NCI-H2171 treated with DMSO at 0.1 percent for 48 hours (cell line): ENCODE results near the gene TMEM59.
"Not testable (repeated sequence)": the region's sequence is repeated elsewhere in the genome, so short reads cannot be mapped to it uniquely, and the experiment has no call there.

Experiments
- DNase-seq: peaks from one replicate; lab custom pipeline; 2025; lab: John Stamatoyannopoulos, UW

Gene TMEM59

GRCh38 chr1:54052431-54052933, 522 bp downstream of the TMEM59 start:
- peak; percentile 77 for DNase-seq

- DNase-seq = no peak
Observed at GRCh38 chr1:54051933-54052430, 1.0 kb downstream of the TMEM59 start.

- DNase-seq = not testable (repeated sequence)
Observed at GRCh38 chr1:54050435-54050834, 2.6 kb downstream of the TMEM59 start.

- DNase-seq = no peak
Observed at GRCh38 chr1:54047384-54048305, 5.4 kb downstream of the TMEM59 start.

DNA sequence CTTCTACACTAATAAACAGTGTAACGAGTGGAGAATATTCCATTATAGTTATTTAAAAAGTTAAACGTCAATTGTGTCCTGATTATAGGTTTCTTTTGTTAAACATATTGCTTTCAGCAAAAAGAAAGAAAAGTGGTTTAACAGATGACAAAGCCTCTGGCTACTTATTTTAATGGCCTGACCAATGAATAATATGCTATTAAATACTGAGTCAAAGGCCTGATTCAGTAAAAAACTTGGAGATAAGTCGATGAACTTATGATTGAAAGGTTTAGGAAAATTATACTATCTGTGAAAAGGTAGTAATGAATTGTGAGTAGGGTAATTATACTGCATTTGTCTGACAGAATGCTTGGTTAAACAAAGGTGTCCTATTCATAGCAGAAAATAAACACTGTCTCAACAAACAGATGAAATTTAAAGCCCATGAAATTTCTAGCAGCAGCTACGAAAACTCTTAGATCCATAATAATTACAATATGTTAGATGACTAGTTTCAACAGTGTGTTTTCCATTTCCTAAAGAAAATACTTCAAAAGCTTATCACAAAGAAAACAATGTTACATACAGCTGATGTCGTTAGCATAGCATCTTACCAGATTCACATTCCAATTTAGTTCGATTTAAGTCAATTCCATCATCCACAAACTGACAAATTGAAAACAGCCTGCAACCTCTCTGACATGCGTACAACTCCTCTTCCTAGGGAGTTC, 6.2 kb downstream of the TMEM59 start:
- DNase-seq = no peak

GRCh38 chr1:54045496-54045895, 7.5 kb downstream of the TMEM59 start:
- DNase-seq = no peak

DNA sequence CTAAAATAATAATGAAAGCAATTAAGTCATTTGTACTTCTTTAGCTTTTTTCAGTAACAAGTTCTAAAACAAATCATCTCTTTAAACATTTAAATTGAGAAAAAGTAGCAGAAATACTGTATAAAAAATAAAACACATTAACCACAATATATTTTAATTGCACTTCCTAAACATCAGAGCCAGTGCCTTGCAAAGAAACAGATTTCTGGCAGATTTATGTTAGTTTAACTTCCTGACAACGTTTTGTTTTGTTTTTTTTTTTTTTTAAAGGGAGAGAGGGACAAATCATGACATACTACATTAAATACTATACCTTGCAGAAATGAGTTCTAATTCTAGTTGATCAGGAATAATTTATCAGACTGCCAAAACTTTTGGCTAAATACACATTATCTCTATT, 11.2 kb downstream of the TMEM59 start:
- no peak for DNase-seq

- no peak for DNase-seq
Observed at GRCh38 chr1:54037476-54037875, 15.5 kb downstream of the TMEM59 start.

DNA sequence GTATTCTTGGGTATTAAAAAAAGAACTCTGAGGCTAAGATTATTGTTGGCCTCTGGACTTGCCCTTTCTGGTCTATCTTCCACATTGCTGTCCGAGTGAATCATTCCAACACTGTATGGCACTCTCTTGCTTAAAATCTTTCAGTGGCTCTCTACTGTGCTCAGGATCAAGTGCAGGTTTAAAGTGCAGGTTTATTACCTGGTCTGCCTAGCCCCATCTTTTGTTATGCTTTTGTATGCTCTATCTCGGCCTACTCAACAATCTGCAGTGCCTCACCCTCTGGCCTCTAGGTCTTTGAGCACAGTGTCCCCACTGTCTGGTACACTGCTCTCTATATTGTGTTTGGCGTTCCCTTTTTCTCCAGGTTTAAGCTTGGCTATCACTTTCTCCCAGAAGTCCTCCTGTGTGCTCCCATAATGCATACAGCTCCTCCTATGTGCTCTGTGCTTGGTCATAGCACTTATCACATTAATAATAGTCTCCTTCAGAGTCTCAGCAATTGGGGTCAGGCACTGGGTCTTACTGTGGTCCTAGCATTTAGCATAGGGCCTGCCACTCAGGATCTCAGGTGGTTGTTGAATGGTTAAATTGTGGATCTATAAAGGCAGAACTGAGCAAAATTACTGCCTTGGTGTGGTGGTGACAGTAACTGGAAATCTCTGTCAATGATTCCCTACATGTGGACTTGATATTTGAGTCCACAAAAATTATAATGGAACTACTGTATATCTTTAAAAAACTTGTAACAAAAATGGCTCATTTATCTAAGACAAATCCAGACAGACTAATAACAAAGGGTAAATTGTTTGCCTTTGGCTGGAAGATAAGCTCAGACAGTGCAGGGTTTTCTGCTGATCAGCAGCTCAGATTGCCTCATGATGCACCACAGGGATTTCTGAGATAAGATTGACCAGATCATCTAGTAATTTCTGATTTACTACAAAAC, 24.4 kb downstream of the TMEM59 start:
- DNase-seq = no peak

DNA sequence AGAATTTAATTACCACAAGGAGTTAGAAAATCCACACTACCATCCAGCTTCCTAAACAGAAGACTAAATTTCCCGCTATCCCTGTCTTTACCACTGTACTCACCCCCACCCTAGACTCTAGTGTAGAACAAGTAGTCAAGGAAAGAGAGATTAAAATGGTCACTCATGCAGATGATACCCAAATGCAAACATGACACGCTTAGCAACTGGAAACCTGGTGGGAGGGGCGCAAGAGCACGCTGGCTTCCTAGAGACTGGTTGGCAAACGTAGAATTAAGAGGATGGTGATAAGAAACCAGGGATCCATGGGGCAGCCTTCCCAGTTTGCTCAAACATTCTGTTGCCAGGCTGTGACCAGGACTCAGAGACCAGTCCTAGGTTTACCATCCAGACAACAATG, 25.2 kb downstream of the TMEM59 start:
- peak; percentile 59 for DNase-seq

DNA sequence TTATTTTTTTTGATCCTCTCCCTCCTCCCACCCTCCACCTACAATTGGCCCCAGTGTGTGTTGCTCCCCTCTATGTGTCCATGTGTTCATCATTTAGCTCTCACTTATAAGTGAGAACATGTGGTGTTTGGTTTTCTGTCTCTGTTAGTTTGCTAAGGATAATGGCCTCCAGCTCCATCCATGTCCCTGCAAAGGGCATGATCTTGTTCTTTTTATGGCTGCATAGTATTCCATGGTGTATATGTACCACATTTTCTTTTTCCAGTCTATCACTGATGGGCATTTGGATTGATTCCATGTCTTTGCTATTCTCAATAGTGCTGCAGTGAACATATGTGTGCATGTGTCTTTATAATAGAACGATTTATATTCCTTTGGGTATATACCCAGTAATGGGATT, 28.2 kb downstream of the TMEM59 start:
- DNase-seq = not testable (repeated sequence)

DNA sequence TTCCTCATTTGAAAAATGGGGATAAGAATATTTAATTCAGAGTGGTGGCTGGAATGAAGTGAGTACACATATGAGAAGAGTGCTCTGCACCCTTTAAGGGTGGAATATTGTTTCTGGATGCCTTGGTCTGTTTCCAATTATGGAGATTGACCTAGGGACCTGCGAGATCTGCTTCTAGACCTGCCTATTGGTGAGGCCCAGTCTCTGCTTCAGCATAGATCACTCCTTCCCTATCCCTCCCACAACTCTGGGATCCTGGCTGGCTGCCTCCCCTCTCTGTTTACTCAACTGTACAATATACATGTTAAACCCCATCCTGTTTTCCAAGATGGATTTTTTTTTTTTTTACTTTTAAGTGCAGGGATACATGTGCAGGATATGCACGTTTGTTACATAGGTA, 28.6 kb downstream of the TMEM59 start:
- DNase-seq = no peak

DNA sequence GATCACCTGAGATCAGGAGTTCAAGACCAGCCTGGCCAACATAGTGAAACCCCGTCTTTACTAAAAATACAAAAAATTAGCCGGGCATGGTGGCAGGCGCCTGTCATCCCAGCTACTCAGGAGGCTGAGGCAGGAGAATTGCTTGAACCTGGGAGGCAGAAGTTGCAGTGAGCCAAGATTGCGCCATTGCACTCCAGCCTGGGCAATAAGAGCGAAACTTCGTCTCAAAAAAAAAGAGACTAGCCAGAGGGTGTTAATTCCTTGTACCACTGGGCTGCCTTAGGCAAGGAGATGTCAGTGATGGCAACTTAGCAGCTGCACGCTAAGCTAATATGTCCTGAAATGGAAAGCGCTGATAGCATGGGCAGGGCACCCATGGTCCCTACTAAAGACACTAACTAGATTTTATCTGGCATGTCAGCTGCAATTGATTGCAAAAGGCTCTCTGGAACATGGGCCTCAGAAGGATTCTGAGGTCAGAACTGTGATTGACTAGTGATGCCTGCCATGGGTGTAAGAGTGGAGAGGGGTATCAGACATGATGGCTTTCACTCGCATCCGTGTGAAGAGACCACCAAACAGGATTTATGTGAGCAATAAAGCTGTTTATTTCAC, 33.3 kb downstream of the TMEM59 start:
- not testable (repeated sequence) for DNase-seq

DNA sequence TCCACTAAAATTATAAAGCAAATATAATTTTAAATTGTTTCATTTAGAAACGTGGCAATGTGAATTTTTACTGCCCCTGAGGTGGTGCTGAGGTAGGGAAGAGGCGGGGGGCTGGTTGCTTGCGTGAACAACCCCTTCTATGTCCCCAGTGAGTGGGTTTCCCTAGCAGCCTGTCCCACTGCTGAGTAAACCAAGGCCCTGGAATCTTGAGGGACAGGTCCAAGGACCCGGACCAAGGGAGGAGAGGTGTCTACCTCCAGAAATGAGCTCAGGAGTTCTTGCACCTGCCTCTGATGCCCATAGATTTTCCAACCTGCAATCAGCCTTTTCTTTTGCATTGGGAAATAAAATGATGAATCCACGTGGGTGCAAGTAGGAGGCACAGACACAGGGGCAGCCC, 34.4 kb downstream of the TMEM59 start:
- no peak for DNase-seq

DNA sequence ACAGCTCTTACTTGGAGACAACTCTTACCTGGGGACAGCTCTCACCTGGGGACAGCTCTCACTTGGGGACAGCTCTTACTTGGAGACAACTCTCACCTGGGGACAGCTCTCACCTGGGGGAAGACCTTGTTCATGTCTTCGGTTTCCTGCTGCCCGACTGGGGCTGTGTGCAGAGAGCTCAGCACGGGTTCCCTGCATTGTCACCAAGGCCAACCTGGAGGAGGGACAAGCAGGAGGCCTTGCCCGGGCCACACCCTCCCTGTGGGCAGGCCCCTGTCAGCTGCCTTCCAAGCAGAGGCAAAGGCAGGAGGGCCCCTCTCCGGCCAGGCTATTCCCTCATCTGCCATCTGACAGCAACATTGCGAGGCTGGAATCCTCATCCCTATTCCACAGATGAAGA, 35.0 kb downstream of the TMEM59 start, which contains the start of gene LDLRAD1:
Gene LDLRAD1 (minus strand): TSS at position 208 of the 400 bp plus-strand sequence. CDS start 74 bp downstream, at position 134.
- DNase-seq = no peak

DNA sequence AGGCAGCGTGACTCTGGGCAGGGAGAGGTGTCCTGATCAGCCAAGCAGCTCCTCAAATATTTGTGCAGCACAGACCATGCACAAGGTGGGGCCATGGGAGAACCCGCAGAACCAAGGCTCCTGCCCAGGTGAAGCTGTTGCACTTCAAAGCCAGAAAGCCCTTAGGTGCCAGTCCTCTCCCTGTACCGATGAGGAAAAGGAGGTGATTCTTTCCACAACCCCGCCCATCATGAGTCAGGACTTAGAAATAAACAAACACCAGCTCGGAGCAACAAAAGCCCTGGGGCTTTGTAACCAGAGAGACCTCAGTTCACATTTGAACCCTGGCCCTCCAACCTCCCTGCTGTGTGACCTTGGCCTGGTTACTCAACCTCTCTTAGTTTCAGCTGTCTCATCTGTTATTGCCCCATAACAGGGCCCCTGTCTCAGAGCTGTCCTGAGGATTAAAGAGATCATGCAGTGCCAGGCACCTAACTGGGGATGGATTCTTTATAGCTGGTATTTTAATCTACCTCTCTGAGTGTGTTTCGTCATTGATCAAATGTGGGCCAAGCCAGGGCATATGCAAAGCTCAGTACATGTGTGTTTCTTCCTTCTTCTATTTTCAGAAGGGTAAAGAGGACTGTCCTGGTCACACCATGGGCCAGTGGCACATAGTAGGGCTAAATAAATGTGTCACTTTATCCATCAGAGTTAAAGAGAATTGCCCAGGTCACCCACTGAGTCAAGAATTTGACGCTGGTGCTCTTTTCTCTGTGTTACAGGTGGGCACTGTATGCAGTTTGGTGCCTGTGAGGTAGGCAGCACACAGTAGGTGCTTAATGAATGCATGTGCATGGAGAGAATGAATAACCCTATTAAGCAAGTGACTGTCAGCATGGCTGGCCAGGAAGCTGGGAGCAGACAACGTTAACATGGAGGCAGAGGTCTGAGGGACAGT, 36.4 kb downstream of the TMEM59 start:
- DNase-seq = no peak

DNA sequence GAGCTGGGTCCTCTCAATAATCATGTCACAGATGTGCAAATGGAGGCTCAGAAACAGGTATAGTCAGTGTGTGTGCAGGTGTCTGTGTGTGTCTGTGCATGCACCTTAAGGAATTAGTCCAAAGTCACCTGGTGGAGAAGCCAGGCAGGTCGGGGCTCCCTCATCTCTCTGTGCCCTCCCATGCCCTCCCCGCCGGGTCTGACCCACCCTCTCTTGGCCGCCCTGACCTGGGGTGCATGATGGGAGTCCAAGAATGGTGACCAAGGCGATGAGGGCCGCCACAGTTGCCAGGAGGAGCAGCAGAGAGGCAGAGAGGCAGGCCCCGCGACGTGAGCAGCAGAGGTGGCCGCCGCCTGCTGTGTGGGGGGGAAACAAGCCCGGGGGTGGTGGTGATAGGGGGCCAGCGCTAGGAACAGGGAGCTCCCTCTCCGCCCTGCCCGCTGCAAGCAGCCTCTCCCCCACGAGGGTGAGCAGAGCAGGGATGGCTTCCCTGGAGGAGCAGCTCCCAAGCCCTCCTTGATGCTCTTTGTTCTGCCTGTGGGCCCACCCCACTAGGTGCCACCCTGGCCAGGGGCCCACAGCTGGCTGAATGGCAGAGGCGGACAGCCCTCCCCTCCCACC, 38.9 kb downstream of the TMEM59 start:
- no peak for DNase-seq

GRCh38 chr1:54013393-54014008, 39.5 kb downstream of the TMEM59 start:
- no peak for DNase-seq

DNA sequence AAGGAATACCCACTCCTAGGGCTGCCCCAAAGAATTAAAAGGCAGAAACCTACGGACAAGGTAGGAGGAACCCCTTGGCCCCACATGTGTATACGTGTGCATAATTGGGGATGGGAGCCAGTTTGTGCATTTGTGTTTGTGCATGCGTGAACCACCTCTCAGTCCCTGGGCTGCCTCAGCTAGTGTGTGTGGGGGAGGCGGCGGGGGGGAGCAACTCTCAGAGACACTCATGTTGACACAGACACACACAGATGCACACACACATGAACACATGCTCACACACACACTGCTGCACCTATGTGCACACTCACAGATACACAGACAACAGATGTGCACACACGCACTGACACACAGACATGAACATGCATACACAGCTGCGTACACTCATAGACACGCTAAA, 40.1 kb downstream of the TMEM59 start:
- no peak for DNase-seq
